Measurements from ENCODE around the gene DTX4.

- TF ChIP-seq POLR2A (IDR thresholded peaks at IDR 0.05; ENCODE audit: low read depth, low read length) (no peak), POLR2AphosphoS5 (IDR thresholded peaks at IDR 0.05; ENCODE audit: low read depth, low read length) (no peak), TAF1 (IDR thresholded peaks at IDR 0.05; ENCODE audit: borderline replicate concordance, low read depth, low read length) (no peak)
Observed at GRCh38 chr11:59225017-59225416, 53.1 kb downstream of the DTX4 start.
